HG02938 (cell line): ENCODE results near the gene CEP20.
"Not testable (repeated sequence)": the region's sequence is repeated elsewhere in the genome, so short reads cannot be mapped to it uniquely, and the experiment has no call there.

Experiments used
- ATAC-seq: cut with Tn5 transposase; IDR thresholded peaks from one replicate; pipeline ENCODE4 v1.9.1; 2021; ENCODE audit warnings: mild to moderate bottlenecking, moderate library complexity; ENCODE audit not compliant: unreplicated experiment

Gene CEP20

GRCh38 chr16:15888072-15888976 is at the start of gene CEP20:
Gene CEP20 (minus strand): TSS chr16:15888603. CDS start chr16:15888585, 18 bp downstream.
- peak; percentile 99 for ATAC-seq

- ATAC-seq, result not testable (repeated sequence)
These were observed 48.4 kb upstream of the CEP20 start for GRCh38 chr16:15936809-15937208.

- no peak for ATAC-seq
These were observed 46.6 kb upstream of the CEP20 start for GRCh38 chr16:15934991-15935390.

GRCh38 chr16:15933781-15934180 is 45.4 kb upstream of the CEP20 start:
- no peak for ATAC-seq

- no peak for ATAC-seq
These were observed 44.5 kb upstream of the CEP20 start for GRCh38 chr16:15932939-15933338.

GRCh38 chr16:15928261-15929104 is 40.1 kb upstream of the CEP20 start:
- ATAC-seq, result no peak

GRCh38 chr16:15925631-15926030 is 37.2 kb upstream of the CEP20 start:
- no peak for ATAC-seq

- no peak for ATAC-seq
These were observed 36.6 kb upstream of the CEP20 start for GRCh38 chr16:15924996-15925395.

- ATAC-seq, result no peak
These were observed 30.9 kb upstream of the CEP20 start for GRCh38 chr16:15919331-15919730.

GRCh38 chr16:15918314-15918713 is 29.9 kb upstream of the CEP20 start:
- not testable (repeated sequence) for ATAC-seq

- ATAC-seq, result no peak
These were observed 27.9 kb upstream of the CEP20 start for GRCh38 chr16:15916323-15916722.

GRCh38 chr16:15915555-15916081 is 27.2 kb upstream of the CEP20 start:
- ATAC-seq, result no peak

- ATAC-seq, result no peak
These were observed 24.8 kb upstream of the CEP20 start for GRCh38 chr16:15913046-15913698.

GRCh38 chr16:15911198-15911597 is 22.8 kb upstream of the CEP20 start:
- no peak for ATAC-seq

GRCh38 chr16:15907863-15908478 is 19.6 kb upstream of the CEP20 start:
- peak; percentile 100 for ATAC-seq

GRCh38 chr16:15906439-15906838 is 18.0 kb upstream of the CEP20 start:
- ATAC-seq, result no peak

GRCh38 chr16:15903960-15904359 is 15.6 kb upstream of the CEP20 start:
- ATAC-seq, result no peak

- ATAC-seq, result no peak
These were observed 12.6 kb upstream of the CEP20 start for GRCh38 chr16:15900901-15901500.

GRCh38 chr16:15900357-15900756 is 12.0 kb upstream of the CEP20 start:
- ATAC-seq, result no peak

- no peak for ATAC-seq
These were observed 11.2 kb upstream of the CEP20 start for GRCh38 chr16:15899538-15900100.
